Measurements from ENCODE around the gene ANTKMT.
"Not testable (repeated sequence)": the region's sequence is repeated elsewhere in the genome, so short reads cannot be mapped to it uniquely, and the experiment has no call there.

Gene ANTKMT

DNA sequence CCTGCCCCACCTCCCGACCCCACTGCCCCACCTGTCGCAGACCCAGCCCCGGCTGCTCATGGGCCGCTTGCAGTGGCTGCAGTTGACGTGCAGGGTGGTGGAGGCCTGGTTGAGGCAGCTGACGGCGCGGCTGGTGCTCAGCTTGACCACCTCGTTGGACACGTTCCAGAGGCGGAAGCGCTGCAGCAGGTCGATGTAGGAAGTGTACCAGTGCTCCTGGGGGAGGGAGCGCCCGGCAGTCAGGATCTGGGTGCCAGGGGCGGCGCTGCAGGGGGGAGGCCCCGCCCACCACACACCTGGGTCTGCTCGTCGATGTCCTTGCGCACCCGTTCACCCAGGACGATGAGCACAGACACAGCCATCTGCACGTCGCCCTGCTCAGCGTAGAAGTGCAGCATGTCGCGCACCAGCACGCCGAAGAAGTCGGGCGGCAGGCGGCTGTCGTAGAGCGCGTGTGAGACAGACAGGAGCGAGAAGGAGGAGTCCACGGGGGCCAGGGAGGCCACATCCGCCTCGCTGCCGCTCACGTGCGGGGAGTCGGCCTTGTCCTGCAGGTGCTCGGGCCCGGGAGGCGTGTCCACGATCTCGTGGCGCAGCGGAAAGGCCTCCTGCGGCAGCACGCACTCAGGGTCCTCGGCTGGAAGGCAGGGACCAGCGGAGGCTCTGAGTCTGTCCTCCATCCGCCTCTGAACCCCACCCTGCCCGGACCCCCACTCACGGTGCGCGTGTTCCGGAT, 35.8 kb upstream of the ANTKMT start:
- H3K9me3 Mint-ChIP-seq = no peaks in the 10 kb centered on the region
- H3K27ac Mint-ChIP-seq = no peak overlapping the region
- peaks cover 19% of the 10 kb centered on the region for H3K36me3 Mint-ChIP-seq (ENCODE audit: low read depth)
- H3K27me3 Mint-ChIP-seq (ENCODE audit: low read depth, poor library complexity) = no peaks in the 10 kb centered on the region
- TF ChIP-seq, protein P1, sequence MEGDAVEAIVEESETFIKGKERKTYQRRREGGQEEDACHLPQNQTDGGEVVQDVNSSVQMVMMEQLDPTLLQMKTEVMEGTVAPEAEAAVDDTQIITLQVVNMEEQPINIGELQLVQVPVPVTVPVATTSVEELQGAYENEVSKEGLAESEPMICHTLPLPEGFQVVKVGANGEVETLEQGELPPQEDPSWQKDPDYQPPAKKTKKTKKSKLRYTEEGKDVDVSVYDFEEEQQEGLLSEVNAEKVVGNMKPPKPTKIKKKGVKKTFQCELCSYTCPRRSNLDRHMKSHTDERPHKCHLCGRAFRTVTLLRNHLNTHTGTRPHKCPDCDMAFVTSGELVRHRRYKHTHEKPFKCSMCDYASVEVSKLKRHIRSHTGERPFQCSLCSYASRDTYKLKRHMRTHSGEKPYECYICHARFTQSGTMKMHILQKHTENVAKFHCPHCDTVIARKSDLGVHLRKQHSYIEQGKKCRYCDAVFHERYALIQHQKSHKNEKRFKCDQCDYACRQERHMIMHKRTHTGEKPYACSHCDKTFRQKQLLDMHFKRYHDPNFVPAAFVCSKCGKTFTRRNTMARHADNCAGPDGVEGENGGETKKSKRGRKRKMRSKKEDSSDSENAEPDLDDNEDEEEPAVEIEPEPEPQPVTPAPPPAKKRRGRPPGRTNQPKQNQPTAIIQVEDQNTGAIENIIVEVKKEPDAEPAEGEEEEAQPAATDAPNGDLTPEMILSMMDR (IDR thresholded peaks at IDR 0.05) = no peak
- H3K4me1 Mint-ChIP-seq = peaks cover 48% of the 10 kb centered on the region
- H3K4me3 Mint-ChIP-seq = no peak overlapping the region
- no peak for DNase-seq

DNA sequence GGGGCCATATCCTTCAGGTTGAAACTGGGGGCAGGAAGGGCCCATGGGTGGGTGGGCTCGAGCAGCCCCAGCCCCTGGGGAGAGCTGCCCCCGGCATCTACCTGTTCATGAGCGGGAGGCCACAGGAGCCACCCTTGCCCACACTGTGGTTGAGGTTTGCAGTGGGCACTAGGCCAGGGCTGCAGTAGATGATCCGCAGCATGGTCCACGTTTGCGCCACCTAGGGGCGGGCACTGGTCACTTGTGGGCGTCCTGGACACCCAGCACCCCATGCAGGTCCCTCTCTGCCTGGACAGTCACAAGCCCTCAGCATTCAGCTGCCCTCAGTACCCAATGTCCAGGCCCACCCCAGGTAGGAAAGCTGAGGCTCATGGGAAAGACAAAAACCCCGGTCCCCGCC, 35.0 kb upstream of the ANTKMT start:
- Mint-ChIP-seq H3K27me3 (ENCODE audit: low read depth, poor library complexity) (peaks cover 4% of the 10 kb centered on the region), H3K27ac (peak overlapping the region; percentile 48), H3K4me3 (peak overlapping the region; percentile 40), H3K9me3 (no peaks in the 10 kb centered on the region), H3K4me1 (peaks cover 52% of the 10 kb centered on the region), H3K36me3 (ENCODE audit: low read depth) (peaks cover 17% of the 10 kb centered on the region)
- TF ChIP-seq, protein P1 (IDR thresholded peaks at IDR 0.05) = peak; percentile 45
- peak; percentile 65 for DNase-seq

DNA sequence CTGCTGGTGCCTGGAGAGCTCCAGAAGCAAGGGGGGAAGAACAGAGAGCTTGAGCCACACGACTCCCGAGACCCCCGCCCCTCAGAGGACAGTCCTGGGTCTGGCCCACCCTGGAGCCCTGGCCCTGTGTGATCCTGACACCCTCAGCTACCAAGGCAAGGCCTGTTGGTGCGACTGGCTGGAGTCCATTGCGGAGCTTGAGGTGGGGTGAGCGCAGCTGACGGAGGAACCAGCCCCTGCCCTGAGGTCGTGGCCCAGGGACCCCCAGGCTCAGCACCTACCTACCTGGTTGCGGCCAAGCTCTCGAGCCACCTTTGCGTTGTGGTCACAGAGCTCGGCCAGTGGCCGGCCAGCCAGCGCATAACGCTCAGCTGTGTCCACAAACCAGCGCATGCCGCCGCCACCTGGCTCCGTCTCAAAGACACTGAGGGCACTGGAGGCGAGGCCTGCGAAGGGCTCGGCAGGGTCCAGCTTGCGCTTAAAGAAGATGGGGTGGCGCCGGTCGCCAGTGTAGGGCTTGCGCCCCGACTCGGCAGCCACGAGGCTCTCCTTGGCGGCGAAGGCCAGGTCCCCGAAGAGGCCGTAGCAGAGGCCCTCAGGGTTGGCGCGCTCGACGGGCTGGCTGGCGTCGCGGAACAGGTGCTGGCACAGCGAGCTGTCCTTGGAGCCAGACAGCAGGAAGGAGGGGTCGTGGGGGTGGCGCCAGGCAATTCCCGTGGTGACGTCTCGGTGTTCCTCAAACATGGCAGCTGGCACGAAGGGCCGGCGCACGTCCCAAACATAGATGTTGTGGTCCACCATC, 34.3 kb upstream of the ANTKMT start:
- Mint-ChIP-seq H3K4me3 (no peak overlapping the region), H3K27ac (no peak overlapping the region), H3K4me1 (peaks cover 49% of the 10 kb centered on the region), H3K9me3 (no peaks in the 10 kb centered on the region), H3K36me3 (ENCODE audit: low read depth) (peaks cover 12% of the 10 kb centered on the region), H3K27me3 (ENCODE audit: low read depth, poor library complexity) (peaks cover 11% of the 10 kb centered on the region)
- TF ChIP-seq, protein P1 (IDR thresholded peaks at IDR 0.05) = no peak
- DNase-seq = no peak

DNA sequence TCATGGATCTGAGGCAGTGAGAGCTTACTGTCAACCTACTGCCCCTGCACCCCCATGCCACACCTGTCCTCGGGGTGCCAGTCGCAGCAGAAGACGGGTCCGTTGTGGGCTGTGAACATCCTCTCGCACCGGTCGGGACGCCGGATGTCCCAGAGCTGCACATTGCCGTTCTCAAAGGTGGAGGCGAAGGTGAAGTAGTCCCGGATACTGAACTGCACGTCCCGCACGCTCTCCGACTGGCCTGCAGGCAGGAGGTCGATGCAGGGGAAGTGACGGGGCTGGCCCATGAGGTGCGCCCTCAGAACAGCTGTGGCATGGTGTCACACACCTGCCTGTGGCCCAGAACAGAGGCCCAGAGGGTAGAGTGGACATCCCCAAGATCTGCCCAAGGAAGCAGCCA, 33.4 kb upstream of the ANTKMT start:
- TF ChIP-seq, protein P1 (IDR thresholded peaks at IDR 0.05) = no peak
- H3K27me3 Mint-ChIP-seq (ENCODE audit: low read depth, poor library complexity) = peaks cover 19% of the 10 kb centered on the region
- peaks cover 40% of the 10 kb centered on the region for H3K4me1 Mint-ChIP-seq
- peaks cover 8% of the 10 kb centered on the region for H3K36me3 Mint-ChIP-seq (ENCODE audit: low read depth)
- peaks cover 3% of the 10 kb centered on the region for H3K9me3 Mint-ChIP-seq
- DNase-seq = no peak
- H3K27ac Mint-ChIP-seq = no peak overlapping the region
- H3K4me3 Mint-ChIP-seq = no peak overlapping the region

DNA sequence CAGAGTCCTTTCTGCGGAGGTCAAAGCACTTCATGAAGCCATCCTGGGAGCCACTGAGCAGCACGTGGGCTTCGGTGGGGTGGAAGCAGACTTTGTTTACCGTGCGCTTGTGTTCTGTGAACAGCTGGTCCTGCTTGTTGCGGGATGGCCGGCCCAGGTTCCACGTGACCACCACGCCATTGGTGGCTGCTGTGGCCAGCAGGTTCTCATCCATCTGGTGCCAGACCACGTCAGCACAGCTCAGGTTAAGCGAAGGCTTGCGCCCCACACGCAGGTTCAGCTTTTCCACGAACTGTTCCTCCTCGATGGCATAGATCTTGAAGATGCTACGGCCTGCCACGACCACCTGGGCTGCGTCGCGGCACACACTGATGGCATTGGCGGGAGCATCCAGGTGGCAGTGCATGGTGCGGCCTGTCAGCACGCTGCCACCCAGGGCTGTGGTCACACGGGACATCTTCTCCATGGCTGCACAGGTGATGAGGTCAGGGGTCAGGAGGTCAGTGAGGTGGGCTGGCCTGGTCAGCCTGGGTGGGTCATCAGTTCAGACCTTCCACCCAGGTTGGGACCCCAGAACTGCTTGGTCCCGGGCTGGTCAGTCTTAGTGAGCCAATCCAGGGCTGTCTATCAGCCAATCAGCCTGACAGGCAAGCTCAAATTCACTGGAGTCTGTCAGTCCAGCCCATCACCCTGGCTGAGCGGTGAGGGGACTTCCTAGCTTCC, 31.6 kb upstream of the ANTKMT start:
- H3K27ac Mint-ChIP-seq = no peak overlapping the region
- peaks cover 8% of the 10 kb centered on the region for H3K36me3 Mint-ChIP-seq (ENCODE audit: low read depth)
- peaks cover 3% of the 10 kb centered on the region for H3K9me3 Mint-ChIP-seq
- TF ChIP-seq, protein P1 (IDR thresholded peaks at IDR 0.05) = no peak
- H3K27me3 Mint-ChIP-seq (ENCODE audit: low read depth, poor library complexity) = peaks cover 38% of the 10 kb centered on the region
- DNase-seq = no peak
- peak overlapping the region; percentile 92 for H3K4me3 Mint-ChIP-seq
- H3K4me1 Mint-ChIP-seq = peaks cover 30% of the 10 kb centered on the region

DNA sequence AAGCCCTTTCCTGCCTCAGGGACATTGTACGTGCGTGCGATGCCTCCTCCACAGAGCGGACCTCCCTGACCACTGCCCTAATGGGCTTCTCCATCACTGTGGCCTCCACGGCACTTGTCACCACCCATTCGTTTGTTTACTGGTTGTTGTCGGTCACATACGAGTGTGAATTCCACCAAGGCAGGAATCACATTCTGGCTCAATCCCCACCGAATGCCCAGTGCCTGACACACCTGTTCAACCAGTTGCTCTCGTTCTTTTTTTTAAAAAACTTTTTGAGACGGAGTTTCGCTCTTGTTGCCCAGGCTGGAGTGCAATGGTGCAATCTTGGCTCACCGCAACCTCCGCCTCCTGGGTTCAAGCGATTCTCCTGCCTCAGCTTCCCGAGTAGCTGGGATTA, 29.7 kb upstream of the ANTKMT start:
- H3K27ac Mint-ChIP-seq; H3K36me3 Mint-ChIP-seq (ENCODE audit: low read depth); H3K9me3 Mint-ChIP-seq; DNase-seq: not testable (repeated sequence)
- Mint-ChIP-seq H3K4me3 (peak overlapping the region; percentile 92), H3K4me1 (peaks cover 24% of the 10 kb centered on the region), H3K27me3 (ENCODE audit: low read depth, poor library complexity) (peaks cover 55% of the 10 kb centered on the region)
